ENCODE results near the gene SMIM21.

- TF ChIP-seq CTCF (conservative IDR thresholded peaks at IDR 0.05 in 1 of 2, IDR thresholded peaks at IDR 0.05 in 1 of 2; ENCODE audit: extremely low read depth in 1 of 2, insufficient read depth in 1 of 2, low read depth in 1 of 2, low read length in 2 of 2) (no peak), EZH2 (IDR thresholded peaks at IDR 0.05; ENCODE audit: borderline replicate concordance, low read length) (no peak)
These were observed 46.8 kb upstream of the SMIM21 start for GRCh38 chr18:75474332-75474731.
